ENCODE measurements around the gene MAP2K4. TPM values are rescaled to one million over a fixed set of nuclear protein-coding genes. Genes with fewer than 3 reads are reported as not detected.

MAP2K4 gene
- total and polyA plus RNA-seq, 2 donors (not counting 1 experiment from before 2014, with no cell fraction given): 6.2 to 44.8 TPM

DNA sequence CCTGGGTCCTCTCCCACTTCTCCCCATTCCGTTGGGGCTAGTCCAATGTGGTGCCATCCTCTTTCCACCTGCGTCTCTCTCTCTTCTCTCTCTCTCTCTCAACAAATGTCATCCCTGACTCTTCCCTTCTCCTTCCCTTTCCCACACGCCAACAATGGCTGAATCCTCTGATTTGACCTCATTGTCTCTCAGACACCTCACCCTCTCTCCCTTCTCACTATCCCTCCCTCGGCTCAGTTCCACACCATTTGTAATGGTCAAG lies 22.8 kb upstream of the MAP2K4 start:
- Histone ChIP-seq H4K20me1 (ENCODE audit: control insufficient read depth, insufficient read depth, low read length, poor library complexity, severe bottlenecking) (no peaks in the 10 kb centered on the region), H3K27me3 (replicated peaks in 1 of 4; ENCODE audit: control extremely low read depth in 1 of 4, control insufficient read depth in 3 of 4, insufficient read depth in 4 of 4, low read length in 3 of 4) (no peaks in the 10 kb centered on the region)

DNA sequence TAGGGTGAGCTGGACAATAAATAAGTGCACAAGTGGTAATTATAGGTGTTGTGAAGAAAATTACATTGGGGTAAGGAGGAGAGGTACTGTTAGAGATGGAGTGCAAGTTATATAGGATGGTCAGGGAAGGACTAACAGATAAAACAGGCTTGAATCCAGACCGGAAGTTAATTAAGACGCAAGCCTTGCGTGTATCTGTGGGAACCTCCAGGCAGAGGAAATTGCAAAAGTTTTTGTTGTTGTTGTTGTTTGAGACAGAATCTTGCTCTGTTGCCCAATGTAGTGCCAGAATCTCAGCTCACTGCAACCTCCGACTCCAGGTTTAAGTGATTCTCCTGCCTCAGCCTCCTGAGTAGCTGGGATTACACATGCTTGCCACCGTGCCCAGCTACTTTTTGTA lies 21.0 kb upstream of the MAP2K4 start:
- no peaks in the 10 kb centered on the region for H4K20me1 ChIP-seq (ENCODE audit: control insufficient read depth, insufficient read depth, low read length, poor library complexity, severe bottlenecking)
- H3K9me3 ChIP-seq (ENCODE audit: control extremely low read depth in 1 of 3, control insufficient read depth in 2 of 3, insufficient read depth in 1 of 3, low read length in 2 of 3): no peaks in the 10 kb centered on the region
- H3K27me3 Mint-ChIP-seq: no peaks in the 10 kb centered on the region
- H3K36me3 ChIP-seq (replicated peaks in 1 of 2; ENCODE audit: control extremely low read depth in 1 of 2, control insufficient read depth in 1 of 2, extremely low read depth in 1 of 2, insufficient read depth in 2 of 2, low read length in 1 of 2): no peaks in the 10 kb centered on the region
- no peak for ATAC-seq (ENCODE audit: low read depth)
- intact Hi-C loops (cut with micrococcal nuclease): loop anchor here (5.0 kb wide), 2 partner anchors 33 to 1302 kb away; partner anchors contain the start of genes ADPRM and SCO1
- H3K4me1 Mint-ChIP-seq: peaks cover 16% of the 10 kb centered on the region
- no peaks in the 10 kb centered on the region for H3K27me3 ChIP-seq (replicated peaks in 1 of 4; ENCODE audit: control extremely low read depth in 1 of 4, control insufficient read depth in 3 of 4, insufficient read depth in 4 of 4, low read length in 3 of 4)
- WGBS (ENCODE audit: insufficient coverage): 100% methylated on average over 5 of the region's 5 CpGs
- H3K27ac Mint-ChIP-seq: no peak overlapping the region
- no peak overlapping the region for H3K4me3 Mint-ChIP-seq
- no peak overlapping the region for H3K4me2 ChIP-seq (replicated peaks; ENCODE audit: low read depth, low read length, poor library complexity, severe bottlenecking)
- CTCF ChIA-PET: interaction anchor here (1.7 kb wide), 1 partner anchor 14 kb away, joined by 3 read pairs; no protein-coding TSS in a partner anchor
- peaks cover 9% of the 10 kb centered on the region for H3K79me2 ChIP-seq (ENCODE audit: control insufficient read depth, insufficient read depth, low read length)
- H3K9me3 Mint-ChIP-seq (ENCODE audit: insufficient read depth): no peaks in the 10 kb centered on the region
- H3K4me1 ChIP-seq (ENCODE audit: control insufficient read depth in 2 of 2, insufficient read depth in 2 of 2, low read length in 2 of 2): peaks cover 5 to 11% of the 10 kb centered on the region in 2 donors
- H3K4me3 ChIP-seq (ENCODE audit: control extremely low read depth in 1 of 5, extremely low read depth in 1 of 5, insufficient read depth in 1 of 5, low read depth in 2 of 5, low read length in 4 of 5): no peak overlapping the region
- no peak overlapping the region for H3K27ac ChIP-seq (ENCODE audit: low read length in 2 of 2)
- TF ChIP-seq, protein P1, sequence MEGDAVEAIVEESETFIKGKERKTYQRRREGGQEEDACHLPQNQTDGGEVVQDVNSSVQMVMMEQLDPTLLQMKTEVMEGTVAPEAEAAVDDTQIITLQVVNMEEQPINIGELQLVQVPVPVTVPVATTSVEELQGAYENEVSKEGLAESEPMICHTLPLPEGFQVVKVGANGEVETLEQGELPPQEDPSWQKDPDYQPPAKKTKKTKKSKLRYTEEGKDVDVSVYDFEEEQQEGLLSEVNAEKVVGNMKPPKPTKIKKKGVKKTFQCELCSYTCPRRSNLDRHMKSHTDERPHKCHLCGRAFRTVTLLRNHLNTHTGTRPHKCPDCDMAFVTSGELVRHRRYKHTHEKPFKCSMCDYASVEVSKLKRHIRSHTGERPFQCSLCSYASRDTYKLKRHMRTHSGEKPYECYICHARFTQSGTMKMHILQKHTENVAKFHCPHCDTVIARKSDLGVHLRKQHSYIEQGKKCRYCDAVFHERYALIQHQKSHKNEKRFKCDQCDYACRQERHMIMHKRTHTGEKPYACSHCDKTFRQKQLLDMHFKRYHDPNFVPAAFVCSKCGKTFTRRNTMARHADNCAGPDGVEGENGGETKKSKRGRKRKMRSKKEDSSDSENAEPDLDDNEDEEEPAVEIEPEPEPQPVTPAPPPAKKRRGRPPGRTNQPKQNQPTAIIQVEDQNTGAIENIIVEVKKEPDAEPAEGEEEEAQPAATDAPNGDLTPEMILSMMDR (IDR thresholded peaks at IDR 0.05): no peak
- no peak for TF ChIP-seq EZH2 (IDR thresholded peaks at IDR 0.05; ENCODE audit: borderline replicate concordance, insufficient read depth, low read depth, low read length, poor library complexity, severe bottlenecking)
- POLR2A ChIA-PET: no interaction called here
- no peak overlapping the region for H3K9ac ChIP-seq (ENCODE audit: low read length)
- DNase-seq: no peak
- H2AFZ ChIP-seq (ENCODE audit: insufficient read depth, low read depth, low read length, poor library complexity, severe bottlenecking): no peak overlapping the region

More for the DNA sequence above, 22.8 kb upstream of the MAP2K4 start:
- Histone ChIP-seq H3K36me3 (replicated peaks in 1 of 2; ENCODE audit: control extremely low read depth in 1 of 2, control insufficient read depth in 1 of 2, extremely low read depth in 1 of 2, insufficient read depth in 2 of 2, low read length in 1 of 2) (no peaks in the 10 kb centered on the region), H3K4me2 (replicated peaks; ENCODE audit: low read depth, low read length, poor library complexity, severe bottlenecking) (peak overlapping the region; percentile 82), H2AFZ (ENCODE audit: insufficient read depth, low read depth, low read length, poor library complexity, severe bottlenecking) (peak overlapping the region; percentile 98), H3K4me3 (ENCODE audit: control extremely low read depth in 1 of 5, extremely low read depth in 1 of 5, insufficient read depth in 1 of 5, low read depth in 2 of 5, low read length in 4 of 5) (peak overlapping the region; percentile 22 to 97 (median 92)), H3K4me1 (ENCODE audit: control insufficient read depth in 2 of 2, insufficient read depth in 2 of 2, low read length in 2 of 2) (peaks cover 5 to 11% of the 10 kb centered on the region in 2 donors), H3K27ac (ENCODE audit: low read length in 2 of 2) (peak overlapping the region; percentile 58 to 87), H3K79me2 (ENCODE audit: control insufficient read depth, insufficient read depth, low read length) (peaks cover 16% of the 10 kb centered on the region), H3K9me3 (ENCODE audit: control extremely low read depth in 1 of 3, control insufficient read depth in 2 of 3, insufficient read depth in 1 of 3, low read length in 2 of 3) (no peaks in the 10 kb centered on the region), H3K9ac (ENCODE audit: low read length) (peak overlapping the region; percentile 97)
- no peak for TF ChIP-seq EZH2 (IDR thresholded peaks at IDR 0.05; ENCODE audit: borderline replicate concordance, insufficient read depth, low read depth, low read length, poor library complexity, severe bottlenecking)
- TF ChIP-seq, protein P1 (IDR thresholded peaks at IDR 0.05): no peak
- WGBS (ENCODE audit: insufficient coverage): 64% methylated on average over 3 of the region's 4 CpGs
- POLR2A ChIA-PET: interaction anchor here (2.5 kb wide), 1 partner anchor 22 kb away, joined by 31 read pairs; the partner anchor contains the start of gene MAP2K4
- ATAC-seq (ENCODE audit: low read depth): no peak
- CTCF ChIA-PET: interaction anchor here (1.0 to 2.2 kb wide), 5 partner anchors 12 to 1020 kb away, joined by 3 to 21 read pairs (median 3); partner anchors contain the start of genes ELAC2 and MAP2K4
- no peaks in the 10 kb centered on the region for H3K27me3 Mint-ChIP-seq
- DNase-seq: no peak
- no peaks in the 10 kb centered on the region for H3K9me3 Mint-ChIP-seq (ENCODE audit: insufficient read depth)
- peak overlapping the region; percentile 90 for H3K4me3 Mint-ChIP-seq
- peaks cover 16% of the 10 kb centered on the region for H3K4me1 Mint-ChIP-seq
- peak overlapping the region; percentile 89 for H3K27ac Mint-ChIP-seq
- intact Hi-C loops (cut with micrococcal nuclease): loop anchor here (1.0 to 5.0 kb wide), 4 partner anchors 22 to 1301 kb away; partner anchors contain the start of genes ADPRM, MAP2K4 and SCO1

Data from B cell (primary cell).